ENCODE measurements around the gene INTS15. TPM values are rescaled to one million over a fixed set of nuclear protein-coding genes. Genes with fewer than 3 reads are reported as not detected.

INTS15 gene
- polyA plus RNA-seq, 1 donor from 2014 or later: 36.2 TPM

DNA sequence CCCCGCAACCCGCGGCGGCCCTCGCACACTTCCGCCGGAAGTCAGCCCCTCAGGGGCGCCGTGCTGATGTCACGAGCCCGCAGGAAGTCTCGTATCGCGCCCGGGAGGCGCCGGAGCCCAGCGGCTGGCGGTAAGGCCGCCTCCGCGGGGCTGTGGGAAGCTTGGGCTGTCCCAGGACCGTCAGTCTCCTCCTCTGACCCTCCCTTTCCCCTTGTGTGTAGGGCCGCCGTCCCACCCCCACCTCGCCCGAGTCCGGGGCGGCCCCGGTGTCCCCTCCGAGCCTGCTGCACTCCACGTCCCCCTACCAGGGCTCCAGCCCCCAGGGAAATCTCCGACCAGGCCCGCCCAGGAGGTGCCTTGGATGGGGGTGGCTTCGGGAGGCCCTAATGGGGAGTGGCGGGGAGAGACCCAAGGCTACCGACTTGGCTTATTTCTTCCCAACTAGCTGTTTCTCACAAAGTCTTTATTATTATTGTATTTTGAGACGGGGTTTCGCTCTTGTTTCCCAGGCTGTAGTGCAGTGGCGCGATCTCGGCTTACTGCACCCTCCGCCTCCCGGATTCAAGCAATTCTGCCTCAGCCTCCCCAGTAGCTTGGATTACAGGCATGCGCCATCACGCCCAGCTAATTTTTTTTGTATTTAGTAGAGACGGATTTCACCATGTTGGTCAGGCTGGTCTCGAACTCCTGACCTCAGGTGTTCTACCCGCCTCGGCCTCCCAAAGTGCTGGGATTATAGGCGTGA lies 12.3 kb upstream of the INTS15 start, which contains the start of gene ZDHHC4:
Gene ZDHHC4 (plus strand): TSS at position 86 of the 745 bp plus-strand sequence. CDS start 3,108 bp downstream, outside the sequence.
- Histone ChIP-seq H2AFZ (ENCODE audit: low read depth, low read length) (peak within 1 kb of the TSS; percentile 65), H3K4me2 (ENCODE audit: low read length) (peak within 1 kb of the TSS; percentile 39), H3K27ac (ENCODE audit: low read length) (peak within 1 kb of the TSS; percentile 76), H3F3A (ENCODE audit: insufficient read depth, low read length, poor library complexity, severe bottlenecking) (no peaks in the 10 kb centered on the region), H3K9me2 (ENCODE audit: insufficient read depth, low read length) (no peaks in the 10 kb centered on the region), H3K9ac (ENCODE audit: low read length) (peak within 1 kb of the TSS; percentile 89), H3K9me3 (ENCODE audit: low read length) (no peaks in the 10 kb centered on the region), H3K79me2 (replicated peaks; ENCODE audit: insufficient read depth, low read length) (no peaks in the 10 kb centered on the region), H4K20me1 (ENCODE audit: insufficient read depth) (no peaks in the 10 kb centered on the region), H3K4me3 (ENCODE audit: low read length) (peak within 1 kb of the TSS; percentile 81), H3K36me3 (ENCODE audit: insufficient read depth, low read length) (no peaks in the 10 kb centered on the region), H3K27me3 (ENCODE audit: insufficient read depth, low read depth, low read length) (no peaks in the 10 kb centered on the region)
- TF ChIP-seq POLR2AphosphoS5 (IDR thresholded peaks at IDR 0.05) (peak; percentile 92), SMC3 (conservative IDR thresholded peaks at IDR 0.05; ENCODE audit: poor library complexity) (no peak), EZH2 (IDR thresholded peaks at IDR 0.05; ENCODE audit: borderline replicate concordance, insufficient read depth, low read length, poor library complexity, severe bottlenecking) (no peak), RAD21 (conservative IDR thresholded peaks at IDR 0.05) (no peak), TAF1 (IDR thresholded peaks at IDR 0.05; ENCODE audit: low read depth) (no peak), EP300 (conservative IDR thresholded peaks at IDR 0.05; ENCODE audit: poor library complexity, severe bottlenecking) (peak; percentile 57), MXI1 (conservative IDR thresholded peaks at IDR 0.05; ENCODE audit: poor library complexity, severe bottlenecking) (peak; percentile 37)
- TF ChIP-seq, protein P1, sequence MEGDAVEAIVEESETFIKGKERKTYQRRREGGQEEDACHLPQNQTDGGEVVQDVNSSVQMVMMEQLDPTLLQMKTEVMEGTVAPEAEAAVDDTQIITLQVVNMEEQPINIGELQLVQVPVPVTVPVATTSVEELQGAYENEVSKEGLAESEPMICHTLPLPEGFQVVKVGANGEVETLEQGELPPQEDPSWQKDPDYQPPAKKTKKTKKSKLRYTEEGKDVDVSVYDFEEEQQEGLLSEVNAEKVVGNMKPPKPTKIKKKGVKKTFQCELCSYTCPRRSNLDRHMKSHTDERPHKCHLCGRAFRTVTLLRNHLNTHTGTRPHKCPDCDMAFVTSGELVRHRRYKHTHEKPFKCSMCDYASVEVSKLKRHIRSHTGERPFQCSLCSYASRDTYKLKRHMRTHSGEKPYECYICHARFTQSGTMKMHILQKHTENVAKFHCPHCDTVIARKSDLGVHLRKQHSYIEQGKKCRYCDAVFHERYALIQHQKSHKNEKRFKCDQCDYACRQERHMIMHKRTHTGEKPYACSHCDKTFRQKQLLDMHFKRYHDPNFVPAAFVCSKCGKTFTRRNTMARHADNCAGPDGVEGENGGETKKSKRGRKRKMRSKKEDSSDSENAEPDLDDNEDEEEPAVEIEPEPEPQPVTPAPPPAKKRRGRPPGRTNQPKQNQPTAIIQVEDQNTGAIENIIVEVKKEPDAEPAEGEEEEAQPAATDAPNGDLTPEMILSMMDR (IDR thresholded peaks at IDR 0.05; ENCODE audit: poor library complexity, severe bottlenecking): no peak
- TF ChIP-seq, protein P2, sequence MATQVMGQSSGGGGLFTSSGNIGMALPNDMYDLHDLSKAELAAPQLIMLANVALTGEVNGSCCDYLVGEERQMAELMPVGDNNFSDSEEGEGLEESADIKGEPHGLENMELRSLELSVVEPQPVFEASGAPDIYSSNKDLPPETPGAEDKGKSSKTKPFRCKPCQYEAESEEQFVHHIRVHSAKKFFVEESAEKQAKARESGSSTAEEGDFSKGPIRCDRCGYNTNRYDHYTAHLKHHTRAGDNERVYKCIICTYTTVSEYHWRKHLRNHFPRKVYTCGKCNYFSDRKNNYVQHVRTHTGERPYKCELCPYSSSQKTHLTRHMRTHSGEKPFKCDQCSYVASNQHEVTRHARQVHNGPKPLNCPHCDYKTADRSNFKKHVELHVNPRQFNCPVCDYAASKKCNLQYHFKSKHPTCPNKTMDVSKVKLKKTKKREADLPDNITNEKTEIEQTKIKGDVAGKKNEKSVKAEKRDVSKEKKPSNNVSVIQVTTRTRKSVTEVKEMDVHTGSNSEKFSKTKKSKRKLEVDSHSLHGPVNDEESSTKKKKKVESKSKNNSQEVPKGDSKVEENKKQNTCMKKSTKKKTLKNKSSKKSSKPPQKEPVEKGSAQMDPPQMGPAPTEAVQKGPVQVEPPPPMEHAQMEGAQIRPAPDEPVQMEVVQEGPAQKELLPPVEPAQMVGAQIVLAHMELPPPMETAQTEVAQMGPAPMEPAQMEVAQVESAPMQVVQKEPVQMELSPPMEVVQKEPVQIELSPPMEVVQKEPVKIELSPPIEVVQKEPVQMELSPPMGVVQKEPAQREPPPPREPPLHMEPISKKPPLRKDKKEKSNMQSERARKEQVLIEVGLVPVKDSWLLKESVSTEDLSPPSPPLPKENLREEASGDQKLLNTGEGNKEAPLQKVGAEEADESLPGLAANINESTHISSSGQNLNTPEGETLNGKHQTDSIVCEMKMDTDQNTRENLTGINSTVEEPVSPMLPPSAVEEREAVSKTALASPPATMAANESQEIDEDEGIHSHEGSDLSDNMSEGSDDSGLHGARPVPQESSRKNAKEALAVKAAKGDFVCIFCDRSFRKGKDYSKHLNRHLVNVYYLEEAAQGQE (IDR thresholded peaks at IDR 0.05; ENCODE audit: borderline replicate concordance): peak; percentile 51

- Histone ChIP-seq H3K4me3 (ENCODE audit: low read length) (peak overlapping the region; percentile 81), H3K27me3 (ENCODE audit: insufficient read depth, low read depth, low read length) (no peaks in the 10 kb centered on the region), H3F3A (ENCODE audit: insufficient read depth, low read length, poor library complexity, severe bottlenecking) (no peaks in the 10 kb centered on the region), H3K36me3 (ENCODE audit: insufficient read depth, low read length) (no peaks in the 10 kb centered on the region), H3K9me2 (ENCODE audit: insufficient read depth, low read length) (no peaks in the 10 kb centered on the region), H3K79me2 (replicated peaks; ENCODE audit: insufficient read depth, low read length) (no peaks in the 10 kb centered on the region), H3K4me2 (ENCODE audit: low read length) (no peak overlapping the region), H3K9ac (ENCODE audit: low read length) (peak overlapping the region; percentile 89), H2AFZ (ENCODE audit: low read depth, low read length) (no peak overlapping the region), H3K27ac (ENCODE audit: low read length) (no peak overlapping the region), H3K9me3 (ENCODE audit: low read length) (no peaks in the 10 kb centered on the region), H4K20me1 (ENCODE audit: insufficient read depth) (no peaks in the 10 kb centered on the region)
- TF ChIP-seq RAD21 (conservative IDR thresholded peaks at IDR 0.05) (no peak), TAF1 (IDR thresholded peaks at IDR 0.05; ENCODE audit: low read depth) (no peak), MXI1 (conservative IDR thresholded peaks at IDR 0.05; ENCODE audit: poor library complexity, severe bottlenecking) (no peak), EZH2 (IDR thresholded peaks at IDR 0.05; ENCODE audit: borderline replicate concordance, insufficient read depth, low read length, poor library complexity, severe bottlenecking) (no peak), EP300 (conservative IDR thresholded peaks at IDR 0.05; ENCODE audit: poor library complexity, severe bottlenecking) (no peak), SMC3 (conservative IDR thresholded peaks at IDR 0.05; ENCODE audit: poor library complexity) (no peak), POLR2AphosphoS5 (IDR thresholded peaks at IDR 0.05) (no peak)
- TF ChIP-seq, protein P1 (IDR thresholded peaks at IDR 0.05; ENCODE audit: poor library complexity, severe bottlenecking): no peak
- TF ChIP-seq, protein P2 (IDR thresholded peaks at IDR 0.05; ENCODE audit: borderline replicate concordance): no peak
These were observed 11.4 kb upstream of the INTS15 start for GRCh38 chr7:6578114-6579084.
